Endodermal cell (in vitro differentiated cells): ENCODE results near the gene SAMD14. TPM values are rescaled to one million over a fixed set of nuclear protein-coding genes. Genes with fewer than 3 reads are reported as not detected.

Experiments used
- DNase-seq: peaks from one replicate; pipeline ENCODE4 v3.0.0-alpha.2; 2017
- H3K27ac ChIP-seq: 2 replicates; pipeline ENCODE4 v1.5.1; 2013; ENCODE audit warnings: mild to moderate bottlenecking, low read depth, low read length, moderate library complexity
- H3K27me3 ChIP-seq: 2 replicates; pipeline ENCODE4 v1.6.1; 2013; ENCODE audit warnings: mild to moderate bottlenecking, low read length, moderate library complexity; ENCODE audit not compliant: insufficient read depth, control insufficient read depth, poor library complexity, severe bottlenecking
- H3K36me3 ChIP-seq: 2 replicates; pipeline ENCODE4 v1.7.0; 2013; ENCODE audit warnings: mild to moderate bottlenecking, low read length, moderate library complexity; ENCODE audit not compliant: control insufficient read depth, insufficient read depth
- H3K4me1 ChIP-seq: one replicate; pipeline ENCODE4 v1.7.0; 2013; ENCODE audit warnings: low read length; ENCODE audit not compliant: control insufficient read depth, insufficient read depth
- H3K4me3 ChIP-seq: 2 replicates; pipeline ENCODE4 v1.5.1; 2013; ENCODE audit warnings: mild to moderate bottlenecking, low read length, moderate library complexity
- H3K9ac ChIP-seq: 2 replicates; pipeline ENCODE4 v1.6.1; 2013; ENCODE audit warnings: mild to moderate bottlenecking, low read length, moderate library complexity; ENCODE audit not compliant: poor library complexity, severe bottlenecking; ENCODE audit errors: extremely low read depth
- H3K9me3 ChIP-seq: 2 replicates; pipeline ENCODE4 v1.6.1; 2013; ENCODE audit warnings: mild to moderate bottlenecking, low read length, moderate library complexity; ENCODE audit not compliant: control insufficient read depth
- H3K27ac Mint-ChIP-seq: 2 replicates; pipeline ENCODE4 v1.8.0; 2020; ENCODE audit warnings: mixed read lengths
- H3K27me3 Mint-ChIP-seq: 2 replicates; pipeline ENCODE4 v1.8.0; 2021; ENCODE audit warnings: mild to moderate bottlenecking, mixed read lengths; ENCODE audit not compliant: insufficient read depth
- H3K36me3 Mint-ChIP-seq: 2 replicates; pipeline ENCODE4 v1.8.0; 2020; ENCODE audit warnings: low read depth, mixed read lengths
- H3K4me1 Mint-ChIP-seq: 2 replicates; pipeline ENCODE4 v1.8.0; 2020; ENCODE audit warnings: mixed read lengths
- H3K4me3 Mint-ChIP-seq: 2 replicates; pipeline ENCODE4 v1.8.0; 2020; ENCODE audit warnings: mild to moderate bottlenecking, moderate library complexity, mixed read lengths
- H3K9me3 Mint-ChIP-seq: 2 replicates; pipeline ENCODE4 v1.8.0; 2020; ENCODE audit warnings: mild to moderate bottlenecking, mixed read lengths
- WGBS, 2 experiments: methylation state at CpG; one replicate each; pipeline versions ENCODE4 v1.1.5 to v1.1.7; 2013; ENCODE audit warnings: missing lambda C conversion rate in 2 of 2, mixed read lengths in 1 of 2; ENCODE audit not compliant: insufficient coverage in 1 of 2, insufficient read length in 1 of 2; 5-methylcytosine and 5-hydroxymethylcytosine counted together
- total RNA-seq, 2 donors: library from RNA; stranded (reverse); fragmentation: NEBNext Ultra II Directional in 1 of 2; extraction: Animal tissue kit (Norgen Biotek cat#: 25700) in 1 of 2; gene quantifications; 2 replicates in 1 of 2; 3 replicates in 1 of 2; pipeline ENCODE4 v1.2.1, GENCODE V29; 2021
- TF ChIP-seq, protein P1 (sequence below): fragments of 200-600 bp; sonication (generic); conservative IDR thresholded peaks from 2 replicates; pipeline ENCODE4 v1.5.0; 2021; ENCODE audit warnings: antibody characterized with exemption, mild to moderate bottlenecking

The SAMD14 gene
- total RNA-seq, 2 donors from 2014 or later: 9.5 to 23.2 TPM

GRCh38 chr17:50094753-50095619 lies 35.0 kb downstream of the SAMD14 start, which contains the start of gene PDK2:
Gene PDK2 (plus strand): TSS chr17:50095351. CDS start chr17:50095436, 85 bp downstream.
- peaks cover 7% of the 10 kb centered on the region for H3K36me3 Mint-ChIP-seq
- peaks cover 8% of the 10 kb centered on the region for H3K36me3 ChIP-seq
- H3K27me3 Mint-ChIP-seq: peaks cover 15% of the 10 kb centered on the region
- peak within 1 kb of the TSS; percentile 91 for H3K4me3 Mint-ChIP-seq
- no peaks in the 10 kb centered on the region for H3K27me3 ChIP-seq
- TF ChIP-seq, protein P1, sequence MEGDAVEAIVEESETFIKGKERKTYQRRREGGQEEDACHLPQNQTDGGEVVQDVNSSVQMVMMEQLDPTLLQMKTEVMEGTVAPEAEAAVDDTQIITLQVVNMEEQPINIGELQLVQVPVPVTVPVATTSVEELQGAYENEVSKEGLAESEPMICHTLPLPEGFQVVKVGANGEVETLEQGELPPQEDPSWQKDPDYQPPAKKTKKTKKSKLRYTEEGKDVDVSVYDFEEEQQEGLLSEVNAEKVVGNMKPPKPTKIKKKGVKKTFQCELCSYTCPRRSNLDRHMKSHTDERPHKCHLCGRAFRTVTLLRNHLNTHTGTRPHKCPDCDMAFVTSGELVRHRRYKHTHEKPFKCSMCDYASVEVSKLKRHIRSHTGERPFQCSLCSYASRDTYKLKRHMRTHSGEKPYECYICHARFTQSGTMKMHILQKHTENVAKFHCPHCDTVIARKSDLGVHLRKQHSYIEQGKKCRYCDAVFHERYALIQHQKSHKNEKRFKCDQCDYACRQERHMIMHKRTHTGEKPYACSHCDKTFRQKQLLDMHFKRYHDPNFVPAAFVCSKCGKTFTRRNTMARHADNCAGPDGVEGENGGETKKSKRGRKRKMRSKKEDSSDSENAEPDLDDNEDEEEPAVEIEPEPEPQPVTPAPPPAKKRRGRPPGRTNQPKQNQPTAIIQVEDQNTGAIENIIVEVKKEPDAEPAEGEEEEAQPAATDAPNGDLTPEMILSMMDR: no peak
- no peaks in the 10 kb centered on the region for H3K9me3 Mint-ChIP-seq
- WGBS, 2 experiments: 1 to 5% methylated on average over 24 to 68 of the region's 68 CpGs
- peak within 1 kb of the TSS; percentile 94 for H3K27ac Mint-ChIP-seq
- no peaks in the 10 kb centered on the region for H3K9me3 ChIP-seq
- no peak within 1 kb of the TSS for H3K27ac ChIP-seq
- no peaks in the 10 kb centered on the region for H3K4me1 ChIP-seq
- peak; percentile 99 for DNase-seq
- H3K9ac ChIP-seq: peak within 1 kb of the TSS; percentile 66
- peak within 1 kb of the TSS; percentile 89 for H3K4me3 ChIP-seq
- H3K4me1 Mint-ChIP-seq: peaks cover 15% of the 10 kb centered on the region

DNA sequence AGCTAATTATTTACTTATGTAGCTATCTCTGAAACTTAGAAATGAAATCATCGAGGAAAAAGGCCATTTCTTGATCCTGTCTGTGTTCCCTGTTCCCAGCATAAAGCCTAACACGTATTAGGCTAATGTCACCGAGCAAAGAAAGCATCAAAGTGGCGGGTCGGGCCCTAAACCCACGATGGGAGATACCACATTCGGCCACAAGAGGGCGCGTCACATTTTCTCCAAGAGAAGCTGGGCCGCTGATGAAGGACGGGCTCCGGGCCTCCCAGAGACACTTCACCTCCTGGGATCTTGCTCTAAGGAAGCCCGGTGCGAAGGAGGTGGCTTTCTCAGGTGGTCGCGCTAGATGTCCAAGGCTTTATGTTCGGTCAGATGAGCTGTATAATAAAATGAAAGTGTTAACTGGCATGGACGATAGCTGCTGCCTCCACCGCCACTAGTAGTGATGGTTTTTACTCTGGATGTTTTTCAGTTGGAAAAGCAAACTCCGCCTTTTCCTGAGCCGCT lies 35.7 kb downstream of the SAMD14 start:
- TF ChIP-seq, protein P1: peak; percentile 95
- DNase-seq: peak; percentile 99
- Mint-ChIP-seq H3K27ac (peak overlapping the region; percentile 94), H3K9me3 (no peaks in the 10 kb centered on the region), H3K4me3 (peak overlapping the region; percentile 91), H3K27me3 (peaks cover 15% of the 10 kb centered on the region), H3K4me1 (peaks cover 15% of the 10 kb centered on the region), H3K36me3 (peaks cover 7% of the 10 kb centered on the region)
- 6 to 11% methylated on average over 12 to 21 of the region's 21 CpGs for WGBS, 2 experiments
- Histone ChIP-seq H3K9me3 (no peaks in the 10 kb centered on the region), H3K4me1 (no peaks in the 10 kb centered on the region), H3K4me3 (peak overlapping the region; percentile 89), H3K9ac (no peak overlapping the region), H3K36me3 (peaks cover 8% of the 10 kb centered on the region), H3K27ac (no peak overlapping the region), H3K27me3 (no peaks in the 10 kb centered on the region)

- H3K36me3 ChIP-seq: peaks cover 8% of the 10 kb centered on the region
- no peak overlapping the region for H3K27ac ChIP-seq
- peak overlapping the region; percentile 94 for H3K27ac Mint-ChIP-seq
- H3K9ac ChIP-seq: no peak overlapping the region
- no peaks in the 10 kb centered on the region for H3K9me3 Mint-ChIP-seq
- no peak overlapping the region for H3K4me3 ChIP-seq
- no peaks in the 10 kb centered on the region for H3K9me3 ChIP-seq
- no peaks in the 10 kb centered on the region for H3K4me1 ChIP-seq
- peaks cover 15% of the 10 kb centered on the region for H3K4me1 Mint-ChIP-seq
- H3K36me3 Mint-ChIP-seq: peaks cover 6% of the 10 kb centered on the region
- peaks cover 15% of the 10 kb centered on the region for H3K27me3 Mint-ChIP-seq
- WGBS, 2 experiments: 64 to 83% methylated on average over 2 of the region's 3 CpGs
- TF ChIP-seq, protein P1: no peak
- DNase-seq: no peak
- H3K4me3 Mint-ChIP-seq: no peak overlapping the region
- H3K27me3 ChIP-seq: no peaks in the 10 kb centered on the region
Observed at GRCh38 chr17:50093807-50094206, 36.2 kb downstream of the SAMD14 start.
